OCI-M1 (cell line): ENCODE data around the gene PTPRN2.

Source experiments
- DNase-seq: peaks from one replicate; lab custom pipeline; 2025; lab: John Stamatoyannopoulos, UW

The PTPRN2 gene

DNA sequence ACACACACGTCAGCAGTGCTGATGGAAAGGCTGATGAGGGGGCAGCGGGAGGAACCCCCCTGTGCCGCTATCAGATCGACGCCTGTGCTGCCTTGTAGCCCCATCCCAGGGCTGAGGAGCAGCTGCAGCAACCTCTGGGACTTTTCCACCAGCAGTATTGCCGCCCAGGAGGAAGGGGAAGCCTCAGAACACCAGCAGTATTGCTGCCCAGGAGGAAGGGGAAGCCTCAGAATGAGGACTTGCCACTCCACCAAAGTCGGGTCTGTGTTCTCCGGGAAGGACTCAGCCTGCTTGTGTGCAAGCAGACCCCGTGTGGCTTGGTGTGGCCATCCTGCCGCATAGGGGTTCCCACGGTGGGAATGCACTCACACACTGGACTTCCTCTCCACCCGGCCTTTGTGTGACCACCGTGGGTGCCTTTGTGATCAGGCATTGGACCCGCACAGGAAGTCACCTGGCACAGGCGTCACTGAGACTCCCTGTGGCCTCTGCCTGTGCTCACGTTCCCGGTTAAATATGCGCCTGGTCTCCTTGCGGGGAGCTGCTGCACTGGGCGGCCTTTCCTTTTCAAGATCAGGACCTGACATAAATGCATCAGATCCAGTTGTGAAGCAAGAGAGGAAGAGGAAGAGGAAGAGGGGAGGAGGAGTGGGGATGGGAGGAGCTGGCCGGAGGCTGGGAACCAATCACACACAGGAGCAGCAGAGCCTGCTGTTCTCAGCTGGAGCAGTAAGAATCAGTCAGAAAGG, 1002.3 kb downstream of the PTPRN2 start:
- no peak for DNase-seq

DNA sequence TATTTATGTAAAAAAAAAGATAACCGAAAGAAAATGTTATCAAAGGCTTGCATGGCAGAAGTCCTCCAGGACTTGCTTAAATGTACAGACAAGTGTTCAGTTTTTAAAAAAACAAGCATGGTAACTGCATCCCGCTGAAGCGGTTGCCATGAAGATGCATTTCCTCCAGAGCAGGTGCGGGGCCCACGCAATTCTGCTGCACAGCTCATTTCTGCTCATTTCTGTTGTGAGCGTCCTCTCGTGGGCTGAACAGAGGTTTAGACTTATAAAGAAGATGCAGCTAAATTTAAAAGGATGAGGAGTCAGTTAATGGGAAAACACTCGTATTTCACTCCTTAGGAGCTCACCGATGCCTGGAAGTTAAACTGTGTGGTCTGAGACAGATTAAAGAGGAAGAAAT, 1003.2 kb downstream of the PTPRN2 start:
- DNase-seq = no peak

GRCh38 chr7:157581740-157582139, 1005.9 kb downstream of the PTPRN2 start:
- DNase-seq = no peak

- no peak for DNase-seq
Observed at GRCh38 chr7:157580324-157580723, 1007.3 kb downstream of the PTPRN2 start.

GRCh38 chr7:157579425-157579824, 1008.2 kb downstream of the PTPRN2 start:
- no peak for DNase-seq

GRCh38 chr7:157577796-157578339, 1009.8 kb downstream of the PTPRN2 start:
- DNase-seq = no peak

GRCh38 chr7:157577061-157577460, 1010.6 kb downstream of the PTPRN2 start:
- no peak for DNase-seq

GRCh38 chr7:157576415-157576814, 1011.2 kb downstream of the PTPRN2 start:
- no peak for DNase-seq

DNA sequence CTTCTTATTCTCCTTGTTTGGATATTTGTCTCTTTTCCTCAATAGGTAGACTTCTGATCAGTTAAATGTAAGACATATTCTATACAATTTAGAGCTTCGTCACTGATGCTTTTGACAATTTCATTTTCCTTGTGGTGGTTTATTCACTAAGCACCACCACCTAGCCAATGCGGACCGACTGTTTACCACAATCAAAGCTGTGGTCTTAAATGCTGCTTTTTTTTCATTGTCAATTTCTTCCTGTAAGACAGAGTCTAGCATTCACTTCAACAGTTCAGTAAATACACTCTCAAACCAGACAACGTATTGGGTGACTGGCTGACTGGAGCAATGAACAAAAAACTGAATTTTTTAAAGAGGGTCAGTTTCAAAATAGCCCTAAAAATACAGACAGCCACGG, 1011.8 kb downstream of the PTPRN2 start:
- no peak for DNase-seq

GRCh38 chr7:157574914-157575586, 1012.6 kb downstream of the PTPRN2 start:
- DNase-seq = no peak

DNA sequence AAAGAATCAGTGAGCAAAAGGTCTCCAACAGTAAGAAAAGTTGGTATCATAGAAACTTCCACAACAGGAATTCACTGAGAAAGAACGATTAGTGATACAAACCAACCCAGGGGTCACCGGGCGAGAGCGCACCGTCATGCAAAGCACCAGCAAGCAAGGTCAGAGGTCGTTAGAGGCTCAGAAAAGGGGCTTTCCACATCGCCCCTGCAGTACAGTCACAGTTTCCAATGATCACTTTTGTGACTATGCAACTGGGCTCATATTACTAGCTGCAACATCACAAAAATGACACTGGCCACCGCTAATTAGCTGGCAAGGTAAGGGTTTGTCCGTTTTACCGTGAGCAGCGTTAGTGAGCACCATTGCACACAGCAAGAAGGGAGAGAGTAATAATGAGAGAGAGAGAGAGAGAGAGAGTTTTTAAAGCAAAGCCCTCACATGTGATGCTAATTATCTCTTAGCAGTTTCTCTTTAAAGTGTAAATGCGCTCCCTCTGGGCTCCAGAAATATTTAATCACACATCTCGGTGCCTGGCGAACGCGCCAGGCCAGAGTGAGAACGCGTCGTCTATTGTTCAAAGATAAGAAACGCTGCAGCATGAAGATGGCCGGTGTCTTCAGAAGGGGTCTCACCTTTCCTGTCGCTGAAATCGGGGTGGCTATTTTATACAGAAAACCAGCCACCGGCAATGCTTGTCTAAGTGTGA, 1013.4 kb downstream of the PTPRN2 start:
- no peak for DNase-seq

- DNase-seq = no peak
Observed at GRCh38 chr7:157573244-157573643, 1014.4 kb downstream of the PTPRN2 start.

DNA sequence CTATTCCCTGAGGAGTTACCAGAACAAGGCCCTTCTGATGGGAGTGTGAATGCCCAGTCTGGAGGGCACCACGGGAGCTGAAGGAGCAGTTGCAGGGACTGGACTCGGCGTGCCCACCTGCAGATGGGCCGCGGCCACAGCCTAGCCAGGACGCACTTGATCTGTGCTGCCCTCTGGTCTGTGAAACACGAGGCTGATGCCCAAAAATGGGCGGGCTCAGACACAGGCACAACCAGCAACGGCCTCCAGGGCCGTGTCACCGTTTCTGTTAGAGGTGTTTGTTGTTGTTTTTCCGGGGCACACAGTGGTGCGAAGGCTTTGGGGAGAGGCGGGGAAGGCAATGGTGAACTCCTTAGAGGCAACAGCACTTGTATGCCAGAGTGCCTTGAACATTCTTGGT, 1015.0 kb downstream of the PTPRN2 start:
- DNase-seq = no peak

- DNase-seq = no peak
Observed at GRCh38 chr7:157570531-157571200, 1017.0 kb downstream of the PTPRN2 start.

GRCh38 chr7:157569967-157570366, 1017.7 kb downstream of the PTPRN2 start:
- no peak for DNase-seq

GRCh38 chr7:157568770-157569584, 1018.6 kb downstream of the PTPRN2 start:
- DNase-seq = no peak

- no peak for DNase-seq
Observed at GRCh38 chr7:157568106-157568769, 1019.4 kb downstream of the PTPRN2 start.

DNA sequence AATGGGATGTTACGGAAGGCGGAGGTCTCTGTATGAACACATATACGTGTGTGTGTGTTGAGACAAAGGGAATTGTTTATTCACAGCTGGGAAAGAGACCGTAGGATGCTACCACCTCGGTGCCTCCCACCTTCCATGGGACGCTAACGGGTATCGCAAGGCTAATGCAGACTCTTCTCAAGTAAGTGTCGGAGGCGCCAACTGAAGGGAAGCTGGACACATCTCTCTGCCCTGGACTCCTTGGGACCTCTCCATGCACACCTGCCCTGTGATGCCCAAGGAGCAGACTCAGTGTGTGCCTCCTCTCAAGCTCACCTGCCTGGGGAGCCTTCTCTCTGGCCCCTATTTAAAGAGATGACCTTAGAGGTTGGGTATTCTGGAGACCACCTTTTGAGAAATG, 1020.0 kb downstream of the PTPRN2 start:
- DNase-seq = no peak

DNA sequence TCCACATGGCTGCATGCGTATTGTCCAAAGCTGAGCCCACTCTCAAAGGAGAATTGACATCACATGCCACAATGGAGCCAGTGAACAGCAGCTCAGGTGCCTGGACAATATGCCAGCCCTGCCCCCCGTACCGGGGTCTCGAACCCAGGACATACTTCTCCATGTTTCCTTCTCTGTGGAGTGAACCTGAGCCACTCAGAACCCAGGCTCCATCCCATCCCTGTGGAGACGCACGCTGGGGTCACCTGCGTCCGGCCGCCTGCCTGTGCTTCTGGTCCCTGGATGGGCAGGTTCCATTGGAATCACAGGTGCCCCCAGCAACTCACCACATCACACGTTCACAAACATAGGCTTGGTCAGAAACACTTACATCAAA, 1021.0 kb downstream of the PTPRN2 start:
- DNase-seq = no peak

DNA sequence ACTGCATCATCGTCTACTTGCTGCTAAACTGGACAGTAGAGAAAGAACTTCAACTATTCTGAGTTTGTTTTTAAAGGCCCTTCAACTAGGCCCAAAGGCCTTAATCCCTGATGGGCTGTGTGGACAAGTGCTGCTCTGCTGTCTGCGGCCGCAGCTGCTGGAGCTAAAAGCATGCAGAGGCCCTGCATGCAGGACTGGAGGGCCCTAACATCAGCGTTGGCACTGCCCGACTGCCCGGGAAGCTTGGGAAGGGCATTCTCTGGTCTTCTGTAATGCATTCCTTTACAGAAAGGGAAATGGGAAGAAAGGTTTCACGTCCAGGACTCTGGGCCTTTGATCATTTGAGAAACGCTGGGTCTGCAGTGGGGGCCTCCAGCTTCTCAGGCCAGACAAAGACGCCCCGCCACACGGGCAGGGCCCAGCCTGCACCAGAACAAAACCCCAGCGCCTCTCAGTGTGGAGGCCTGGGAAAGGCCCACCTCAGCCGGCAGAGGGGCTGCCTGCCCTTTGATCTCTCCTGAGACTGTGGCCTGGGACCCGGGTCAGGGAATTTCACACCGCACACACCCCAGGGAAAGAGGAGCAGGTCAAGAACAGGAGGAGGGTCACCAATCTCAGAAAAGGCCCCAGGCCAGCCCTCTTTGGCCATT, 1021.5 kb downstream of the PTPRN2 start:
- DNase-seq = no peak
